Measurements from ENCODE around the gene SESTD1. TPM values are rescaled to one million over a fixed set of nuclear protein-coding genes. Genes with fewer than 3 reads are reported as not detected.
A peak's percentile ranks its signal among the peaks of the same experiment; 100 is the strongest.

The SESTD1 gene
- total and polyA plus RNA-seq, 2 experiments from 2014 or later: 12.6 to 21.6 TPM

DNA sequence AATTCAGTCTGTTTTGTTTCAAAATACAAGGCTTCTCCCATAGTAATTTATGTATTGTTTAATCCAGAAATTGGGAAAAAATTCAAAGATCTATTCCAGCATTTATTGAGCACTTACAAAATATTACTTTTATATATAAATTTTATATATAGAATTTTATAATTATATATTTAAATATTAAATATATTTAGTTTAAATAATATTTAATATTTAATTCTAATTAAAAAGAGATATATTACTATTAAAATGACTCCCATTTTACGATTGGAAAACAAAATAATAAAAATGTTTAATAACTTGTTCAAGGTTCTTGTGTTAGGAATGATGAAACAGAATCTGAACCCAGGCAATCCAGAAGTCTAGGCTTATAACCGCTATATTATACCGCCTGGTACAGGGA is 40.5 kb upstream of the SESTD1 start (continued):
- TF ChIP-seq ZNF462 (CRISPR knock-in tag; IDR thresholded peaks at IDR 0.05): no peak

DNA sequence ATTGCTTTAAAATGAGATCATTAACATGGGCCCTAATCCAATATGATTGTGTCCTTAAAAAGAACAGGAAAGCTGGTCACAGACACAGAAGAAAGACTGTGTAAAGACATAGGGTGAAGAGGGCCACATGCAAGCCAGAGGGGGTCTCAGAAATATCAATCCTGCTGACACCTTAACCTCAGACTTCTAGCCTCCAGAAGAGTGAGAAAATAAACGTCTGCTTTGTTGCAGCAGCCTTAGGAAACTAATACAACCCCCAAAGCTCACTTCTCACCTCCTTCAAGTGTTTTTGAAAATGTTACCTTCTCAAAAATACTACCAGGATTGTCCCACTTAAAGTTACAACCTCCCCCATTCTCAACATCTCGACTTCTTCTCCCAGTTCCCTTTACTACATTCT is 39.8 kb upstream of the SESTD1 start:
- Mint-ChIP-seq H3K4me3 (no peak overlapping the region), H3K9me3 (peaks cover 7% of the 10 kb centered on the region), H3K36me3 (ENCODE audit: low read depth) (peaks cover 3% of the 10 kb centered on the region; the same call in 2 of the 3 replicates), H3K27me3 (ENCODE audit: insufficient read depth, low read depth, poor library complexity) (no peaks in the 10 kb centered on the region), H3K27ac (no peak overlapping the region), H3K4me1 (no peaks in the 10 kb centered on the region)
- no peak for TF ChIP-seq ZNF114 (CRISPR knock-in tag; IDR thresholded peaks at IDR 0.05)
- no peak for TF ChIP-seq JUNB (IDR thresholded peaks at IDR 0.05; ENCODE audit: unreplicated experiment)
- no peak for TF ChIP-seq STAT1 (IDR thresholded peaks at IDR 0.05; ENCODE audit: unreplicated experiment)
- TF ChIP-seq ZNF462 (CRISPR knock-in tag; IDR thresholded peaks at IDR 0.05): no peak
- TF ChIP-seq, protein P1, sequence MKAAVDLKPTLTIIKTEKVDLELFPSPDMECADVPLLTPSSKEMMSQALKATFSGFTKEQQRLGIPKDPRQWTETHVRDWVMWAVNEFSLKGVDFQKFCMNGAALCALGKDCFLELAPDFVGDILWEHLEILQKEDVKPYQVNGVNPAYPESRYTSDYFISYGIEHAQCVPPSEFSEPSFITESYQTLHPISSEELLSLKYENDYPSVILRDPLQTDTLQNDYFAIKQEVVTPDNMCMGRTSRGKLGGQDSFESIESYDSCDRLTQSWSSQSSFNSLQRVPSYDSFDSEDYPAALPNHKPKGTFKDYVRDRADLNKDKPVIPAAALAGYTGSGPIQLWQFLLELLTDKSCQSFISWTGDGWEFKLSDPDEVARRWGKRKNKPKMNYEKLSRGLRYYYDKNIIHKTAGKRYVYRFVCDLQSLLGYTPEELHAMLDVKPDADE (IDR thresholded peaks at IDR 0.05): no peak
- Histone ChIP-seq H3K4me3 (no peak overlapping the region), H2AFZ (peak overlapping the region; percentile 86), H4K20me1 (replicated peaks; ENCODE audit: insufficient read depth) (no peaks in the 10 kb centered on the region), H3K27ac (ENCODE audit: low read depth) (no peak overlapping the region), H3F3A (replicated peaks; ENCODE audit: low read depth) (no peaks in the 10 kb centered on the region), H3K9me2 (ENCODE audit: insufficient read depth) (no peaks in the 10 kb centered on the region), H3K27me3 (ENCODE audit: insufficient read depth) (no peaks in the 10 kb centered on the region), H3K36me3 (ENCODE audit: insufficient read depth) (no peaks in the 10 kb centered on the region), H3K4me2 (no peak overlapping the region), H3K4me1 (ENCODE audit: insufficient read depth) (no peaks in the 10 kb centered on the region), H3K79me2 (replicated peaks; ENCODE audit: insufficient read depth) (no peaks in the 10 kb centered on the region)
- ATAC-seq: no peak
- DNase-seq (ENCODE audit: low spot score): no peak
